IPS-NIHi7 (cell line): ENCODE data around the gene GPR162.
"Not testable (repeated sequence)": the region's sequence is repeated elsewhere in the genome, so short reads cannot be mapped to it uniquely, and the experiment has no call there.

Experiments used
- DNase-seq: peaks from one replicate; pipeline ENCODE4 v3.0.0; 2012; ENCODE audit warnings: mixed read lengths; ENCODE audit errors: extremely low spot score

The GPR162 gene

GRCh38 chr12:6873094-6874014, 51.7 kb downstream of the GPR162 start, which contains the start of gene SPSB2:
Gene SPSB2 (minus strand): TSS chr12:6873303. CDS start chr12:6872901, 402 bp downstream.
- peak; percentile 98 for DNase-seq

DNA sequence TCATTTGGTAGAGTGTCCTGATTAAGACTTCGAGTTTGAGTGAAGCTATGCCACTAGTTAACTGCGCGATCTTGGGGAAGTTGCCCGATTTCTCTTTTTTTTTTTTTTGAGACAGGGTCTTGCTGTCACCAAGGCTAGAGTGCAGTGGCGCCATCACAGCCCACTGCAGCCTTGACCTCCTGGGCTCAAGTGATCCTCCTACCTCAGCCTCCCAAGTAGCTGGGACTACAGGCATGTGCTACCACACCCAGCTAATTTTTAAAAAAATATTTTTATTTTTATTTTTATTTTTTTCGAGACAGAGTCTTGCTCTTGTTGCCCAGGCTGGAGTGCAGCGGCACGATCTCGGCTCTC, 52.4 kb downstream of the GPR162 start:
- DNase-seq, result not testable (repeated sequence)
